CD4-positive, alpha-beta T cell treated with Interferon alpha-2 for 1 hour (primary cell): Measurements from ENCODE around the gene HAUS5.
"Not testable (repeated sequence)": the region's sequence is repeated elsewhere in the genome, so short reads cannot be mapped to it uniquely, and the experiment has no call there.

Source experiments
- DNase-seq, 2 donors: peaks; one replicate each; pipeline ENCODE4 v3.0.0-alpha.2; 2020 to 2022

Gene HAUS5

GRCh38 chr19:35644206-35644986, 31.9 kb downstream of the HAUS5 start:
- peak; percentile 97 to 98 for DNase-seq

- DNase-seq, result peak; percentile 67 to 79
Measured at GRCh38 chr19:35644987-35645679, 32.6 kb downstream of the HAUS5 start.

GRCh38 chr19:35645680-35646511, 33.4 kb downstream of the HAUS5 start:
- no peak for DNase-seq

- peak; percentile 95 to 96 for DNase-seq
Measured at GRCh38 chr19:35648017-35648961, 35.8 kb downstream of the HAUS5 start, which contains the start of gene COX6B1. Gene COX6B1 (plus strand): TSS chr19:35648323. CDS start chr19:35651244, 2,921 bp downstream.

- no peak for DNase-seq
Measured at GRCh38 chr19:35650581-35650980, 38.0 kb downstream of the HAUS5 start.

- not testable (repeated sequence) for DNase-seq
Measured at GRCh38 chr19:35654828-35655227, 42.3 kb downstream of the HAUS5 start.

- no peak for DNase-seq
Measured at GRCh38 chr19:35655600-35655999, 43.1 kb downstream of the HAUS5 start.

GRCh38 chr19:35656700-35657099, 44.2 kb downstream of the HAUS5 start:
- DNase-seq, result no peak

GRCh38 chr19:35657904-35658700, 45.6 kb downstream of the HAUS5 start:
- no peak for DNase-seq

GRCh38 chr19:35661995-35662340, 49.4 kb downstream of the HAUS5 start:
- DNase-seq, result no peak

GRCh38 chr19:35663981-35664380, 51.4 kb downstream of the HAUS5 start:
- DNase-seq, result no peak

- no peak for DNase-seq
Measured at GRCh38 chr19:35665157-35665556, 52.6 kb downstream of the HAUS5 start.

- DNase-seq, result no peak
Measured at GRCh38 chr19:35665604-35666003, 53.1 kb downstream of the HAUS5 start.

- no peak for DNase-seq
Measured at GRCh38 chr19:35666251-35666913, 53.8 kb downstream of the HAUS5 start, which contains the start of gene UPK1A. Gene UPK1A (plus strand): TSS chr19:35666517. CDS start chr19:35666813, 296 bp downstream.

GRCh38 chr19:35669566-35669965, 57.0 kb downstream of the HAUS5 start:
- no peak for DNase-seq

- no peak for DNase-seq
Measured at GRCh38 chr19:35669974-35670373, 57.4 kb downstream of the HAUS5 start.

- no peak for DNase-seq
Measured at GRCh38 chr19:35670686-35671085, 58.2 kb downstream of the HAUS5 start.

- no peak for DNase-seq
Measured at GRCh38 chr19:35671818-35672217, 59.3 kb downstream of the HAUS5 start.

- DNase-seq, result peak; percentile 3 to 48
Measured at GRCh38 chr19:35673121-35673804, 60.7 kb downstream of the HAUS5 start.
